GM19395 (cell line): ENCODE measurements around the gene FPR2.
"Not testable (repeated sequence)": the region's sequence is repeated elsewhere in the genome, so short reads cannot be mapped to it uniquely, and the experiment has no call there.

Experiments used
- ATAC-seq: cut with Tn5 transposase; IDR thresholded peaks from one replicate; pipeline ENCODE4 v1.9.1; 2021; ENCODE audit warnings: mild to moderate bottlenecking, moderate library complexity; ENCODE audit not compliant: unreplicated experiment

Gene FPR2

DNA sequence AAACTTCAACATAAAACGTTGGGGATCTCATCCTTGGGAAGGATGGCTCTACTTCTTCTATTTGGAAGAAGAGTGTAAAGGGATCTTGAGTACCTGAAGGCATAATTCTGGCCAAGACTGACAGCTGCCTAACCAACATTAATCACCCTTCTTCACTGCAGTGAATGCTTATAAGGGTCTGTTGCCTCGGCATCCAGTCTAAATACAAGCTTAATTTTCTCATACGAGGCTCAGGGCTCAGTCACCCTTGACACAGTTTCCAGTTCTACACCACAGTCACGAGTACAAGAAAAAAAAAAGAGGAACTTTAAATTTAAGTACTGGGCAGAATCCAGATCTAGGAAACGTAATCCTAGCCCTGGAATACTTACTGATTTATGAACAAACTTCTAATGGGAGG is 43.0 kb downstream of the FPR2 start:
- ATAC-seq = no peak

- ATAC-seq = not testable (repeated sequence)
These were observed 43.8 kb downstream of the FPR2 start for GRCh38 chr19:51804789-51805188.

DNA sequence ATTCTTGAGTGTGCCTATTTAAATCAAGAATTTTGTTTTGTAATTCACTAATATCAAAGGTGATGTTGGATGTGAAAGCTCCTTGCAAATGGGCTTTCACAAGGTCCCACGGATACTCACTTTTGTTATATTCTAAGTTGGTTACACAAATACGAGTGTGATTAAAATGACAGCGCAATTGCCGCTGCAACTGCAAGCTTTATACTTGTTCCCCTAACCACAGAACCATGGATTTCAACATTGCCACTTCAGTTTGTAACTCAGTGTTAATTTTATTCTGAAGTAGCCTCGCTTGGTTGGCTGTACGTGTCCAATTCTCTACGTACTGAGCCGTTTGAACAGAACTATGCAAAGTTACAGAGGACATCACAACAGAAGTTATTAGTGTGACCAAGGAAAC is 44.4 kb downstream of the FPR2 start:
- ATAC-seq = not testable (repeated sequence)

- not testable (repeated sequence) for ATAC-seq
These were observed 45.6 kb downstream of the FPR2 start for GRCh38 chr19:51806571-51806970.

- no peak for ATAC-seq
These were observed 46.2 kb downstream of the FPR2 start for GRCh38 chr19:51807111-51807701.

DNA sequence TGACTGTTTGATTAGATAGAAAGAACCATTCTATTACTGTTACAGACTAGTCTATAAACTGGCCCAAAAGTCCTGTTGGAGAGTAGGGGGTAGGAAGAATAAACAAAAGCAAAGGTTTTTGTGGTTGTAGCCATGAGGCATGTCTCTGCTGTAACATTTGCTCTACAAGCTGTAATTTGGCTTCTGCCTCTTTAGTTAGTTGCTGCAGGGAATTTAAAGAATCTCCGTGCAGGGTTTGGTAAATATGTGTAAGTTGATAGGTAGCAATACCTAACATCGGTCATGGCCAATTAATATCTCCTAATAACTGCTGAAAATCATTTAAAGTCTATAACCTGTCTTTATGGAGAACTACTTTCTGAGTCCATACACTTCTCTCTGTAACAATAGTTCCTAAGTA is 46.9 kb downstream of the FPR2 start:
- ATAC-seq = no peak

- no peak for ATAC-seq
These were observed 47.5 kb downstream of the FPR2 start for GRCh38 chr19:51808333-51808986.

- ATAC-seq = no peak
These were observed 48.8 kb downstream of the FPR2 start for GRCh38 chr19:51809787-51810186.

- no peak for ATAC-seq
These were observed 49.2 kb downstream of the FPR2 start for GRCh38 chr19:51810223-51810622.

DNA sequence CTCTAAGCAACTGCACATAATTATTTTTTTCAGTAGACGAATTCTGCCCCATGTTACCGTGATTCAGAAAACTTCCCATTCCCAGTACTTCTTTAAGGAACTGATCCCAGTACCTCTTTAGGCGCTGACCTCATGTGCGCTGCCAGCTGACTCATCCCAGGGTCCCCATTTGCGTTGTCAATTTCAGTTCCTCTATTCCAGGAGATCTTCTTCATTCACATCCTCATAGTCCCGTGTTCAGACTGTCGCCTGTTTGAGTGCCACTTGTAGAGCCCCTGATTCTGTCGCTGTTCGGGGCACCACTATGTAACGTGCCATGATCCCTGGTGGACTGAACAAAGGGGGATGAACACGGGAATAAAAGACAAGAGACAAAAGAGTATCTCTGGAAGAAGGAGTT is 50.4 kb downstream of the FPR2 start:
- ATAC-seq = no peak

- ATAC-seq = no peak
These were observed 54.1 kb downstream of the FPR2 start for GRCh38 chr19:51815043-51815442.

GRCh38 chr19:51816711-51817110 is 55.7 kb downstream of the FPR2 start:
- ATAC-seq = no peak

DNA sequence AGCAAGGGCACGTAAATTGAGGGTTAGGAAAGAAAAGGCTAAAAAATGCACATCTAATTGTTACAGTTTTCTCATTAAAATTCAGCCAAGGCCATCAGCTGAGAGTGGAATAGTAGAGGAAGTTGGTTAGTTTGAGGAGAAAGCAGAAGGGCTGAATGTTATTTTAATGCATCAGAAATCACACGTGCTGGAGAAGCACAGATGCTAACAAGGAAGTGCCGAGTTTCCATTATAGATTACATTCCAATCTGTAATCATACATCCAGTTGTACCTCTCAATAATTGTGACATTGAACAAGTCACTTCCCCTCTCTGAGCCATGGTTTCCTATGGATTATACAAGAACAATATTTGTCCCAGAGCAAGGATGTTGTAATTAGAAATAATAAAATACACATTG is 59.0 kb downstream of the FPR2 start:
- no peak for ATAC-seq
